Keratinocyte (primary cell): ENCODE results near the gene KPNA5.

Source experiments
- CTCF ChIP-seq, 3 experiments: IDR thresholded peaks in 1 of 3; conservative IDR thresholded peaks in 1 of 3; optimal IDR thresholded peaks in 1 of 3; 2 replicates in 2 of 3; 3 replicates in 1 of 3; pipeline versions ENCODE3 to v1.5.1; 2011; ENCODE audit warnings: low read length in 3 of 3, mild to moderate bottlenecking in 3 of 3, moderate library complexity in 2 of 3, control low read depth in 1 of 3, inconsistent platforms in 1 of 3; ENCODE audit not compliant: insufficient read depth in 2 of 3; ENCODE audit errors: extremely low read depth in 1 of 3
- EZH2 ChIP-seq: IDR thresholded peaks from one replicate; pipeline ENCODE4 v1.6.1; 2012; ENCODE audit warnings: inconsistent platforms, mild to moderate bottlenecking, low read length, moderate library complexity

GRCh38 chr6:116695401-116695800, 14.4 kb downstream of the KPNA5 start:
- no peak for TF ChIP-seq EZH2
- TF ChIP-seq CTCF (optimal IDR thresholded peaks at IDR 0.05 in 1 of 3, IDR thresholded peaks at IDR 0.05 in 1 of 3, conservative IDR thresholded peaks at IDR 0.05 in 1 of 3; ENCODE audit: extremely low read depth in 1 of 3, insufficient read depth in 2 of 3, low read length in 3 of 3) = no peak
